GM18526 (cell line): Measurements from ENCODE around the gene FAM3B.

Source experiments
- POLR2A ChIP-seq: IDR thresholded peaks from 3 replicates; pipeline ENCODE4 v1.6.1; 2011; ENCODE audit not compliant: insufficient read length; ENCODE audit errors: extremely low read depth

Gene FAM3B, protein sequence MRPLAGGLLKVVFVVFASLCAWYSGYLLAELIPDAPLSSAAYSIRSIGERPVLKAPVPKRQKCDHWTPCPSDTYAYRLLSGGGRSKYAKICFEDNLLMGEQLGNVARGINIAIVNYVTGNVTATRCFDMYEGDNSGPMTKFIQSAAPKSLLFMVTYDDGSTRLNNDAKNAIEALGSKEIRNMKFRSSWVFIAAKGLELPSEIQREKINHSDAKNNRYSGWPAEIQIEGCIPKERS

DNA sequence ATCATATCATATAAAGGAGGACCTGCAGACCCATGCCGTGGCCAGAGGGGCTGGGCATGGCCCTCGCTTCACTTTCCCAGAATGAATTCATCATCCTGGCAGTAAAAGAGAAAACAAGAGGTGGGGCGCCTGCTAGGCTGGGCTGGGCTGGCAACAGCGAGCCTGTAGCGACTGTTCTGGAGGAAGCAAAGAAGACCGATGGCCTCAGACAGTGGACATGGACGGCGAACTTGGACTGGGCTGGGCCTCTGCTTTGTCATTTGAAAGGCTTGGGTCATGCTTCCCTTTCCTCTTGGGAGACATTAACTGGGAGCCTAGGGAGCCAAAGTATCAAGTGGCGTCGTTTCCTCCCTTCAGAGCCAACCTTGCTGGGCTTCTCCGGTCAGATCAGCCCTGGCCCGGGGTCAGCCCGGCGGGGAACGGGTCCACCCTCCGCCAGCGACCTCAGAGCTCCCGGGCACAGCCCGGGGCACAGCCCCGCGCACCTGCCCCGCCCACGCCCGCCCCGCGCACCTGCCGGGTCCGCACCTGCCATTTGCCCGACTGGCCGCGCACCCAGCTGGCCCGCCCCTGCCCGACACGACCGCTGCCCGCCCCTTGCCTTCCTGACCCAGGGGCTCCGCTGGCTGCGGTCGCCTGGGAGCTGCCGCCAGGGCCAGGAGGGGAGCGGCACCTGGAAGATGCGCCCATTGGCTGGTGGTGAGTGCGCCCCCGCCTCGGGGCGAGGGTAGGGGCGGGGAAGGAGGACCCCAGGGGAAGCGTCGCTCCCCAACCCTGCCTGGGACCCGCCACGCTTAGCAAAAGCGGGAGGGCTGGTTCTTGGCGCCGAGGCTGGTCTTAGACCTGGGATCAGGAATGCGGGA lies at the start of gene FAM3B:
Gene FAM3B (plus strand): TSS at position 602 of the 863 bp plus-strand sequence. CDS start 79 bp downstream, at position 681.
- TF ChIP-seq POLR2A: no peak

DNA sequence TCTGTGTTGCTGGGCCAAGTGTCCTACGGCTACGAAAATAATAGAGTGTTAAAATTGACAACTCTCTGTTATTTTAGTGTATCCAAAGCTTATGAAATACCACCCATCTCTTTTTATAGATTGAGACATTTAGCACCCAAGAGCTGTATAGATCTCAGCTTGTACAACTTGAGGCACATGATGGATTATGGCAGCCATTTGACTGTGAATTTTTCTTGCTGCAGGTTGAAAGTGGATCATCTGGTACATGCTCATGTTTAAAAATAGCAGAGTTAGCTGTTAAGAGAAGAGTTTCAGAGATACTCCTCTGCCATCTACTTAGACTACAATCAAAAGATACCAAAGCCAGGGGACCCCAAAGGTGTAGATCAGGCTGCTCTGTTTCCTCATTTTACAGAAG lies 49.3 kb upstream of the FAM3B start:
- no peak for TF ChIP-seq POLR2A

DNA sequence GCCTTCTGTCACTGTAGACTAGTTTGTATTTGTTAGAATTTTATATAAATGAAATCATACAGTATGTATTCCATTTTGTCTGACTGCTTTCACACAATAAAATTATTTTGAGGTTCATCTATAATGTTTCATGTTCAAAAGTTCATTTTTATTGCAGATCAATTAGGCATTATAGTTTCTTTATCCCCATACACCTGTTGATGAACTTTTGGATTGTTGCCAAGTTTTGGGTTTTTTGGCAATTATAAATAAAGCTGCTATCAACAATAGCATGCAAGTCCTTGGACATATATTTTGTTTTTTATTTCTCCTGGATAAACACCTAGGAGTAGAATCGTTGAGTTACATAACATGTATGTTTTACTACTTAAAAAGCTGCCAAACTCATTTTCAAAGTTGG lies 47.1 kb upstream of the FAM3B start:
- TF ChIP-seq POLR2A: no peak

DNA sequence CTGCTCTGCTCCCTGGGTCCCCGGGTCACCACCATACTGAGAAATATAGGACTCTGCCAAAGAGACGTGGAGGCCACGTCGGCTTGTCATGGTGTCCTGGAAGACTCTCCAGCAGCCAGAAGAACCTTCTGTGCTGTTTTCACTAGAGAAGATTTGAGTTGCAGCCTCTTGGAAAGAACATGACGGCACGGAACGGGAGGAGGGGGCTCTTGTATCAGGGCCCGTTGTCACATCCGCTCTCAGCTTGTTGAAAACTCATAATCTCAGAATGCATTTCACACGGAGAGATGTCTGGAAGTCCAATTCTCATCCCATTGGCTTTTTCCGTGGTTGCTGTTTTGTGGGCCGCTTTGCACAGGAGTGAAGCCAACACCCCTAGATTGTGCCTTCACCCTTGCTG lies 39.4 kb upstream of the FAM3B start:
- TF ChIP-seq POLR2A: no peak

DNA sequence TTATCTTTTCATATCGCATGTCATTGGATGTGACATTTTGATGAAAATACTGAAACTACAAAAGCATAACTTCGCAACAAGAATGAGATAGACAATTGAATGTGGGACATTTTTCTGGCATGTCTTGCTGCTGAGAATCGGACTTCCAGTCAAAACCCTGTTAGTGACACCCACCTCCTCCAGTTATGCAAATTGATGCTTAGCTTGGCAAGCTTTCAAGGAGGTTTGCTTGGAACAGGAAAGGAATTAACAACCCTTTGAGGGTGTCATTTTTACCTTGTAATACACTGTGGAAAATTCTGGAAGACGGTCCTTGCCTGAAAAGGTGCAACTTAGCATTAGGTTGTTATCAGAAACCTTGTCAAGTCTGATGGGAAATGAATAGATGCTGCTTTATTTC lies 38.8 kb upstream of the FAM3B start:
- no peak for TF ChIP-seq POLR2A

DNA sequence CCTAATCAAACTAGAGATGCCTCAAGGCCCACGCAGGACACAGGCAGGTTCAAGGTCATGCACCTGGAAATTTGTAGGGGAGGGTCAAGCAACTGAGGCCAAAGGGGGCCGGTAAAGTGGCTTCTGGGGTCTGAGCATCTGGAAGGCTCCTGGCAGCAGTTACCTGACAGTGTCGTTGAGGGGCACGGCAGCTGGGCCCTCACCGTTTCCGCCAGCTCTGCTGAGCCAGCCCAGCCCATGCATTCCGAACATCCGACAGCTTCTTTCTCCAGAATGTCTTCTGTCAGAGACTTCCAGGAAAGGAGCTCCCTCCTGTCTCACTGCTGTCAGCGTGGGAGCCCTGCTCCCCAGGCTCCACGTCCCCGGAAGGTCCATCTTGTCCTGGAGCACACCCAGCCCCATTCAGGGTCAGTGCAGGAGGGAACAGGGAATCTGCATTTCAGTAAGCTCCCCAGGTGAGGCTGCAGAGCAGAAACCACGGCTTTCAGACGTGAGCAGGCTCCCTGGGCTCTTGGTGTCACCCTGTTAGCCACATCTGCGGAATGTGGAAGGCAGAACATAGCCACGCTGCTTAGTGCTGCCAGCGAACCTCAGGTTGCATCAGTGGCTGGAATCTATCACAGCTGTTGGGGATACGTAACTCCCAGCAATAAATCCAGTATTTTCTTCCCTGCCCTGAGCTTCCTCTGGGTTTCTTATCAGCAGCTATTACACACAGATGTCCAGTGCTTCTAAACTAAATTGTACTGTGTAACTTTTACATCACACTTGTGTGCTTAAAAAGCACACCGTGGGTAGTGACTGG lies 36.3 kb upstream of the FAM3B start:
- TF ChIP-seq POLR2A: no peak

DNA sequence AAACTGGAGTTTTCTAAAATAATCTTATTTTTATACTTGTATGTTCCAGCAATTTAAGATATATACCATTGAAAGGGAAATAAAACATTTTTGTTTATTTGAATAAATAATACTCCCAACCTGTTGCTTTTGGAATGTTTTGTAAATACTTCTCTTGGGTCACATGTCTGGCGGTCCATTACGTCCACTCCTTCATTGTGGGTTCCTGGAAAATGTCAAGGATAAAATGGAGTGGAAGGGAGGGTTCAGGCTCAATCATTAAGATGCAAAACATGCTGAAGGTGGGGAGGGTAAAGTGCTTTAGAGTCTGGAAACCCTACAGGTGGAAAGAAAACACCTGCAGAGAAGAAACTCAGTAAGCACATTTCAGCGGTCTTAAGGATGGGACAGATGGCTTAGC lies 34.2 kb upstream of the FAM3B start:
- no peak for TF ChIP-seq POLR2A

DNA sequence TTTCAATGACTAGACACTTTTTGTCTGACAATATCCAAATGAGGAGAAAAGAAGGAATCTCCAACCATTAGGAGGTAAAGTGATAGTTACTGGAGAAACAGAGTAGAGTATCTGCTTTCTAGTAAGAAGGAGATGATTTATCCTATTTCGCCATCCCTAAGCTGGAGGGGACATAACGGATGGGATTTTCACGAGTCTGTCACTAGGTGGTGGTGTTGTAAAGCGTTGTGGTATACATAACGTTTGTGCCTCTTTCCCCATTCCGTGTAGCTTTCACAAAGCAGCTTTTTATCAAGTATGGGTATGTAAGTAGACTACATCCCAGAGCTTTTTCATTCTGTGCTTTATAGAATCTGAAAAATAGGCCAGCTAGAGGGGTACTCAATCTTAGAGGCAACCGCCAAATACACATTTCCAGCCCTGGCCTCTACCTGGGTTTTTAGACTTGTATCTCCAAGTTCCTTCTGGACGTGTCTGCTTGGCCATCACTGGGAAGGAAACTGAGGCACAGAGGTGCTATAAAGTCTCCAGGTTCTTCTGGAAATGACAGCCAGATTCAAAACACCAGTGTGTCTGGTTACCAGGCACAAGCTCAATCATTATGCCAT lies 33.3 kb upstream of the FAM3B start:
- no peak for TF ChIP-seq POLR2A

DNA sequence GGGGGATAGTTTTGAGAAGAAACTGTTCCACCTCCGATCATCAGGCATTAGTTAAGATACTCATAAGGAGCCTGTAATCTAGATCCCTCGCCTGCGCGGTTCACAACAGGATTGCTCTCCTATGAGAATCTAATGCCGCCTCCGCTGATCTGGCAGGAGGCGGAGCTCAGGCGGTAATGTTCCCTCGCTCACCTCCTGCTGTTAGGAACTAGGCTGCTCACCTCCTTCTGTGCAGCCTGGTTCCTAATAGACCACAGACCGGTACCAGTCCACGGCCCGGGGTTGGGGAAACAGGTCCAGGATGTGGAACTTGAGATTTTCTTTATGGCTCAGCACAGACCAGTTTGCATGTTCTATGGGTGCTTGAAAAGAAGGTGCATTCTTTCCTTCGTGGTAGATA lies 27.2 kb upstream of the FAM3B start:
- no peak for TF ChIP-seq POLR2A

DNA sequence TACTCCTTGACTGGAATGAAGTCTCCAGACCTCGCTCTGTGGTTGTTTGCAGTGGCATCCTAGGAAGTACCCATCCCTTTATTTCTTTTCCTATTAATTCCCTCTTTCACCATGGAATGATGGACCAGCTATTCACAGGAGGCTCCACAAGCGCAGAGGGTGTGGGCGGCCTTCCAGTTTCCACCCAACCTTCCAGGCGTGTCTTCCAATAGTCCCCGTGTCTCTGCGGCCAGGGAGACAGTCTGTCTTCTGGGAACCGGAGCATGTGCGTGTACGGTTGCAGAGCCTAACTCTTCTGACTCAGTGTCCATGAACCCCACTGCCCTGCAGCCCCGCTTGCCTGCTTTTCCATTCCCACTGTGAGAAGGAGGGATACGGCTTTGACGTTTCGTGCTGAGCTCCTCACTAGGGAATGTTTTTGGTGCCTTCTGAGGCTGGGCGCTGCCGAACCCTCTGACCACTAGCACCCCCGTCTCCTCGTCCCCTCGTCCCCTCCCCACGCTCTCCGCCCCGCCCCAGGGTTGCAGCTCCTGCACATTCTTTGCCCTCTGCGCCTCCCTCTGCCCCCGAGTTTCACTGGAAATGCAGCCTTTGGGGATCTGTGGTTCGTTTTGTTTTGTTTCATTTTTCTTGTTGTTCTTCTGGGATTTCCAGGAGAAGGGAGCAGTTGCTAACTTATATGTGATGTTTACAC lies 26.3 kb upstream of the FAM3B start:
- TF ChIP-seq POLR2A: no peak

DNA sequence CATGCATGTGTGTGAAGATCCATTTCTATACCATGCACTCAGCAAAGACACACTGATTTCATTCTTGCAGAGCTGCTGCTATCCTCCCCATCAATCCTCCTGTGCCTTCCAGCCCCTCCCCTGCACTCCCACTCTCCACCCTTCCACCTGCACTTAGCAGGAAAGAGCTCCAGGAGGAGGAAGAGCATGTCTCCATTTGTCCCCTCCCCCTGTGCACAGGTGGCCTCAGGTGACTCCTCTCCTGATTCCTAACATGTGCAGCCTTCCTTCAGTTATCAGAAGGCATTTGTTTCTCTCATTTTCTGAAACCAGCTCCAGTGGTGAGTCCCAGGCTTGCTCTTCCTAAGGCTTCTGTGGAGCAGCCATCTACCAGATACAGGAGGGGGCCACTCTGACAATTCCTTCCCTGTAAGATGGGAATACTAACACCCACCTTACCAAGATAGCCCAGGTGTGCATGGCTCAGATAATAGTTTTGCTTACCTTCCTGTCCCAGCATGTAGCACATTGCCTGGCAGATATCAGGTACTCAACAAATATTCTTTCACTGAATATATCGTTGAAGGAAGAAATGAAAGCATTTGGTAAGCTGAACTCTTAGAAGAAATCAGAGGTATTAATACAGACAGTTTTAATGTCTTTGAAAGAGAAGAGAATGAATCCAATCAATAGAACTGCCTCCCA lies 21.9 kb upstream of the FAM3B start:
- TF ChIP-seq POLR2A: no peak

DNA sequence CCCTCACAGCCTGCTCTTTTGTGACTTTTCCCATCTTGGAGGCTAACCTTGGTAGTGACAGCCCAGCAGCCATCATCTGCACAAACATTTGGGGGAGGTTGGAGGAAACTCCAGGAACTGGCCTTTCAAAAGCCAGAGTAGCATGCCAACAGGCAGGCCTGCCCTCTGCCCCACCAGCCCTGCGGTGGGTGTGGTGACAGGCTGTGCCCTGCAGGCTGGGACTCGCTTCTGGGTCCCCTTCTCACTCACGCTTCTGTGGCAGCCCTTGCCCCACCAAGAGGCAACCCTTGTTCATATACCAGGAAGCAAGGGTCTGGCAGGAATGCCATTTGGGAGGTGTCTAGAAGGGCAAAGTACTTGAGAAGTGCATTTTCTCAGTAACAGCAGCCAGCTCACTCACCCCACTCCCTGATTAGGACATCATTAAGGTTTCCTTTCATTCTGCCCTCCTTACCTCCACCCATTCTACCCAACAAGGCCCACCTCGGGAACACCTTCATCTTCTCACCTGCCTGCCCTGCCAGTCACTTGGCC lies 20.8 kb upstream of the FAM3B start:
- TF ChIP-seq POLR2A: no peak

DNA sequence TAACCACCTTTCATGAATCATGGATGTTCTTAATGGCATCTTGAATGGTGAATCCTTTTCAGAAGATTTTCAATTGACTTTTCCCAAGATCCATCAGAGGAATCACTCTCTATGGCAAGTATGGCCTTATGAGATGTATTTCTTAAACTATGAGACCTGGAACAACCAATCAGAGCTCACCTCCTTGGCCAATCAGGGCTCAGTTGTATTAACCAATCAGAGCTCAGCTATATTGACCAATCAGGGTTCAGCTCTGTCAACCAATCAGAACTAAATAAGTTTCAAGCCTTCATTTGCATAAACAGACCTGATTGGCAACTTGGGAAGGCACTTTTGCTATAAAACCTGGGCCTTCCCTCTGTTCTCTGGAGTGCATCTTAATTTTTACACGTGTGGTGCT lies 13.6 kb upstream of the FAM3B start:
- no peak for TF ChIP-seq POLR2A
